HUES64 (cell line): ENCODE data around the gene NBEA.

ENCODE experiments used
- H3K27ac ChIP-seq: 2 replicates; pipeline ENCODE4 v1.7.0; 2013; ENCODE audit warnings: low read depth, low read length, inconsistent platforms
- H3K27me3 ChIP-seq: 2 replicates; pipeline ENCODE4 v1.6.1; 2013; ENCODE audit warnings: mild to moderate bottlenecking, low read length; ENCODE audit not compliant: insufficient read depth
- H3K36me3 ChIP-seq: 2 replicates; pipeline ENCODE4 v1.6.1; 2013; ENCODE audit warnings: mild to moderate bottlenecking, low read length; ENCODE audit not compliant: insufficient read depth
- H3K4me1 ChIP-seq: 2 replicates; pipeline ENCODE4 v1.6.1; 2013; ENCODE audit warnings: mild to moderate bottlenecking, low read length, moderate library complexity; ENCODE audit not compliant: insufficient read depth
- H3K4me3 ChIP-seq: 2 replicates; pipeline ENCODE4 v1.5.1; 2013; ENCODE audit warnings: mild to moderate bottlenecking, low read length, moderate library complexity
- H3K9ac ChIP-seq: 2 replicates; pipeline ENCODE4 v1.6.1; 2013; ENCODE audit warnings: mild to moderate bottlenecking, low read depth, low read length
- H3K9me3 ChIP-seq: 2 replicates; pipeline ENCODE4 v1.6.1; 2013; ENCODE audit warnings: low read depth, low read length; ENCODE audit not compliant: insufficient read depth
- WGBS: fragments of 150-250, 120-280 bp; methylation state at CpG from one replicate; pipeline ENCODE4 v1.1.7; 2013; ENCODE audit warnings: missing lambda C conversion rate; 5-methylcytosine and 5-hydroxymethylcytosine counted together

Gene NBEA

DNA sequence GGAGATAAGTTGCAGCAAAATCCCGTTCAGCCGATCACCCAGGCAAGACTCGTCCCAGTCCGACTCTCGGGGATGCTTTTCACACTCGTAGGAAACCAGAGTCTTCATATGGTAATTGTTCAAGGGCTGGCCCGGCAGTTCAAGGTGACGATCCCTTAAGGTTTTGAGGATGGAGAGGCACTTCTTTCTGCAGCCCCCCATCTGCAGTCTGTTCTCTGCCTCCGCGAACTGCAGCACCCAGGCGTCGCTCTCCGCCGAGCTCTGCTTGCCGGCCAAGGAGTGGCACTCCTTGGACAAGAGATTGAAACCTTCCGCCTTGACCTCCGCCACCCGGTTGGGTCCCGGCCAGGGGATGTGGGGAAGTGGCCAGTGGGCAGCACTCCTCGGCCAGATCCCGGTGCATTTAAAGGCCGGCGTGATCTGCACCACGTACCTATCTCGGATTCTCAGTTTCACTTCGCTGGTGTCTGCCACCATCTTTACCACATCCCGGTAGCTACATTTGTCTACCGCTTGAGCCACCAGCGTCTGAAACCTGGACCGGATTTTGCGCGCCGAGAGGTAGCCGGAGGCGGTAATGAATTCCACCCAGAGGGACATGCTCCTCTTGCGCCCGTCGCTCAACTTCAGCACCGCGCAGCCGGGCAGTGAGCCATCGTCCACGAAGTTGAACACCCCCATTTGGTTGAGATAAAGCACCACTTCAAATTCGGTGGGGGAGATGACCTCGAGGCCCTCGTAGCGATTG lies 533.3 kb downstream of the NBEA start:
- peaks cover 49% of the 10 kb centered on the region for H3K4me1 ChIP-seq
- under 1% methylated on average over 47 of the region's 47 CpGs for WGBS

DNA sequence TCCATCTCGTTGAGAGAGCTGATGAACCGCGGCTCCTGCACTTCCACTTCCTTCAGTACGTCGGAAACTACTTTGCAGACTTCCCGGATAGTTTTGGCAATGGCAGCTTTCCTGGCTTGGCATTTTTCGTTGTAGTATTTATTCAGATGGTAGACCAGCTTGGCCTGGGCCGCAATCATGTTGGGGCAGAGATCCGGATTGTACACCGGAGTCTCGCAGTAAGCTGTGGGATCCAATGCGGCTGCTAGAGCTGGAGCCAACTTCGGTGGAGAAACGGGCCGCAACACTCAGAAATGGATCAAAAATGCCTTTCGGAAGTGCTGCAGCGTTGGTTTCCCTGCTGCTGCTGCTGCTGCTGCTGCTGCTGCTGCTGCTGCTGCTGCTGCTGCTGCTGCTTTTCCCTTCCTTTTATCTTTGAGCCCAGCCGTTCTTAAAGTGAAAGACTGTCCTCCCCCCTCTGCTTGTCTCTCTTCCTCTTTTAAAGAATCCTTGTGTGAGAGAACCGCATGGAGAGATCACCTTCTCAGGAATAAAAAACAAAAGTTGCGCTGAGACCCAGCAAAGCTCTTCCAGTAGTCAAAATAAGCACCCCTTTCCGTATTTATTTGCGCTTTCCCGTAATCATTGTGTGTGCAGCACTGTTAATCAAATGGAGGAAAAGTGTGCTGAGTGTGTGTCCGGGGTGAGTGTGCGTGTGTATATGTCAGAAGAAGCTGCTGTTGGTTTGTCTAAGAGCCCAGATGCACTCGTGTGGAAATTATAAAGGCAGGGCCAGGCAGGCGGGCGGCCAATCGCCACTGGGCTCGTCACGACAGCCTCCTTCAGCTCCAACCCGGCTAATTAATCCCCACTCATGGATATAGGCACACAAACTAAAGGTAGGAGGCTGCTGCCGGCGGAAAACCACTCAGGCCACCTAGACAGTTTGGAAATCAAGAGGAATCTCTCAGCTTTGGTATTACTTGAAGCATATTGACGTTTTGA lies 534.2 kb downstream of the NBEA start, which contains the start of gene MAB21L1:
MAB21L1 (minus strand) TSS at position 730 of the 984 bp plus-strand sequence; CDS start at position 179, 551 bp downstream.
- no peaks in the 10 kb centered on the region for H3K36me3 ChIP-seq
- H3K4me3 ChIP-seq: peak within 1 kb of the TSS; percentile 51
- no peaks in the 10 kb centered on the region for H3K9me3 ChIP-seq
- under 1% methylated on average over 35 of the region's 35 CpGs for WGBS
- H3K9ac ChIP-seq: no peak within 1 kb of the TSS
- peaks cover 47% of the 10 kb centered on the region for H3K4me1 ChIP-seq
- no peak within 1 kb of the TSS for H3K27ac ChIP-seq
- H3K27me3 ChIP-seq: peaks cover 95% of the 10 kb centered on the region

More for the DNA sequence above, 533.3 kb downstream of the NBEA start:
- H3K9ac ChIP-seq: no peak overlapping the region
- peaks cover 100% of the 10 kb centered on the region for H3K27me3 ChIP-seq
- peak overlapping the region; percentile 51 for H3K4me3 ChIP-seq
- H3K36me3 ChIP-seq: no peaks in the 10 kb centered on the region
- H3K27ac ChIP-seq: no peak overlapping the region
- no peaks in the 10 kb centered on the region for H3K9me3 ChIP-seq

DNA sequence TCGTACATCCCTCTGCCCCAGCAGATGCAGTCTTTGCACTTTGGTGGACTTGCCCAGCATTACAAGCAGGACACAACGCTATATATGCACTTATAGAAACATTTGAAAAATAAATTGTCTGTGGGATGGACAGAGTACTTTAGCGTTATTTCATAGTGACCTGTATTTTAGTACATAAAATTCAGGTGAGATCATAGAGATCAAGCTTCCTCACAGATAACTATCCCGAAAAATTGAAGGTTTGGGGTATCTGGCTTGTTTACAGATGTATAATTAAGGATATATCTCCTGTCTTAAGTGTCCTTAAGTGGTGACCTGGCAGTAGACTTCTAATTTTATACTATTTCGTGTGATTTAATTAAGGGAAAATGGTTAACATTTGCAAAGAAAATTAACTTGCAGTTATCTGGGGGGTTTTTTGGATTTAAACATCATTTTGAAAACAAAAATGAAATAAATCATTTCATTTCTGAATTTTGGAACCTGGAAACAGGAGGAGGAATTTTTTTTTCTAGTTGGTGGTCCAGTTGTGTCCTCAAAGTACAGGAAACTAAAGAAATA lies 535.4 kb downstream of the NBEA start:
- no peak overlapping the region for H3K27ac ChIP-seq
- no peak overlapping the region for H3K4me3 ChIP-seq

DNA sequence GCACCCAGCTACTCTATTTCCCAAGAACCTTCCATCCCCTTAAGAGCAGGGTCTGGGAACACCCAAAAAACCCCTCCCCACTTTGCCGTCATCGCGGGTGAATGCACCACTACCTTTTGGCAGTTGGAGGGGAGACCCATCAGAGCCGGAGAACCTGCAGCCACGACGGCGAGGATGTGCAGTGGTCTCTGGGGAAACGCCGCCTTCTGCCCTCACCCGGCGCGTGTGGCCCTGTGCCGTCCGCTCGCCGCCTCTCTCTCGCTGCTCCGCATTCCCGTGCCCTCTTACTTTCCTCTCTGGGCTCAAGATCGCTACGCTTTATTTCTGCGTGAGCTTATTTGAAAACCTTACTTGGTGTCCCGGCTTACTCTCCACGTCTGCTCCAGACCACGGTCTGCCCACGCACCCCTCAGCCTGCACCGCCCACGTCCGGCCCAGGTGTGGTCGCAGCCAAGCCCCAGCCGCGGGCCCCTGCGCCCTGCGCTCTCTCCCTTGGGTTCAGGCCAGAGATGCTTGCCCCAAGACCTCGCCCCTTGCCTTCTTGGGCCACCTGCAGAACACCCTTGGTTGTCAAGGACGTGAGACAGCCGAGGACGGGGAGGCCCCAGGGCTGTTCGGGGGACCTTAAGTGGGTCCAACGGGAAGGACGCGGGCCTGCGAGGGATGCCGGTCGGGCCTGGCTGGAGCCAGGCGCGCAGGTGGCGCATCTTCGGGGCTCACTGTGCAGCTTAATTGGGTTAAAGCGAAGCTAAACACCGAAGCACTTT lies 536.4 kb downstream of the NBEA start:
- Histone ChIP-seq H3K9ac (no peak overlapping the region), H3K27ac (no peak overlapping the region), H3K9me3 (no peaks in the 10 kb centered on the region), H3K36me3 (no peaks in the 10 kb centered on the region), H3K4me1 (peaks cover 31% of the 10 kb centered on the region), H3K4me3 (peak overlapping the region; percentile 50), H3K27me3 (peaks cover 73% of the 10 kb centered on the region)
- WGBS: under 1% methylated on average over 51 of the region's 51 CpGs

More for the DNA sequence above, 535.4 kb downstream of the NBEA start:
- no peak overlapping the region for H3K9ac ChIP-seq
- WGBS: 48% methylated on average over 3 of the region's 5 CpGs
- H3K9me3 ChIP-seq: no peaks in the 10 kb centered on the region
- peaks cover 36% of the 10 kb centered on the region for H3K4me1 ChIP-seq
- H3K27me3 ChIP-seq: peaks cover 82% of the 10 kb centered on the region
- no peaks in the 10 kb centered on the region for H3K36me3 ChIP-seq

DNA sequence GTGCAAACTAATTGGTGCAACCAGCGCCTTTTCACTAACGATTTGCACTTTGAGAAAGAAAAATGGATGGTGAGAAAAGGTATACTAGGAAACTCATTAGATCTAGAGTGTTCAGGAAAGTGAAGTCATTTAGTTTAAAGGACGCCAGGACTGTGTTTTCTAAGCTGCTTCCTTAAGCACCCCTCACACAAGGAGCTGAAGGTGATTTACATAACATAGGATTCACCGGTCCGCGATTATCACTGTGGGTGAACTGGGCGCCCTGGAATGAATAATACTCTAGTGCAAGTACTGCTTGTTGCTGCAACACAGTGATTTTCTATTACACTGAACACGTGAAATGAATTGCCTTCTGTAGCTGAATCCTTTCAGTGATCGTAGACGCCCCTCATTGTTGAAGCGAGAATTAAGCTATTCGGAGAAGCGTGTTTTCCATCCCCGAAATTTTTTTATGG lies 537.0 kb downstream of the NBEA start:
- H3K9me3 ChIP-seq: no peaks in the 10 kb centered on the region
- no peaks in the 10 kb centered on the region for H3K36me3 ChIP-seq
- no peak overlapping the region for H3K9ac ChIP-seq
- H3K27ac ChIP-seq: no peak overlapping the region
- H3K4me1 ChIP-seq: peaks cover 31% of the 10 kb centered on the region
- peak overlapping the region; percentile 50 for H3K4me3 ChIP-seq
- 7% methylated on average over 14 of the region's 14 CpGs for WGBS
- peaks cover 66% of the 10 kb centered on the region for H3K27me3 ChIP-seq

DNA sequence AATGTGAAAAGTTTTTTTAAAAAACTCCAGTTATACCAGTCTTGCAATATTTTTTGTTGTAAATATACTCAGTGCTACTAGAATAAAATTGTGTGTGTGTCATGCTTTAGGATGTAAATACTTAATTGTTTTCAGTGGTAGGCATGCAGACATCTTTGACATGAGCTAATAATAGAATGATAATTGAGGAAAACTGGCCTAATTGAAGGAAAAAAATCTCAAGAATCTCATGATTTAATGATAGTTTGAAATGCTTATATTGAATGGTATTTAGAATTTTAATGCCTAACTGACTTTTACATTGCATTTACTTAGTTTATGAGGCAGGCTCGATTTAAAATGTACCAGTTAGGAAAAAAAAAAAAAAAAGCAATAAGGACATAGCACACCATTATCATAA lies 537.6 kb downstream of the NBEA start:
- no peak overlapping the region for H3K4me3 ChIP-seq
- H3K27me3 ChIP-seq: peaks cover 60% of the 10 kb centered on the region
- WGBS: no CpG with 5 or more reads among the region's 1 CpG
- no peaks in the 10 kb centered on the region for H3K9me3 ChIP-seq
- no peak overlapping the region for H3K27ac ChIP-seq
- H3K9ac ChIP-seq: no peak overlapping the region
- peaks cover 27% of the 10 kb centered on the region for H3K4me1 ChIP-seq
- no peaks in the 10 kb centered on the region for H3K36me3 ChIP-seq

DNA sequence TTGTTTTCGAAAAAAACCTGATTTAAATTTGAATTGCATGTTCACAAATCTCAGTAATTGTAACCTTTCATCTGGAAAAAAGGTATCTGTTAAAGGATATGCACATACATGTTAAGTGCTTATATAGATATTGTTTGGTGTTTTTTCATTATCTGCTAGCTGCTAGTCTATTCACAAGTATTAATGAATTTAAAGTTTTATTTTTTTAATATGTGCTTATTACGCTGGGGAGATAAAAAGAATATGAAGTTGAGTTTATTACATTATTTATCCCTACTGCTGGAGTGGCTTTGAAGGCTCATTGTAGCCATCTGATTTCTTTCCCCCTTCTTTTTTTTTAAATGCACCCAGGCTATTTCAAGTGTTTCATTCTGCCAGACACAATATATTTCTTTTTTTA lies 538.3 kb downstream of the NBEA start:
- peaks cover 54% of the 10 kb centered on the region for H3K27me3 ChIP-seq
- peaks cover 25% of the 10 kb centered on the region for H3K4me1 ChIP-seq
- H3K27ac ChIP-seq: no peak overlapping the region
- no peaks in the 10 kb centered on the region for H3K36me3 ChIP-seq
- no peak overlapping the region for H3K9ac ChIP-seq
- no peaks in the 10 kb centered on the region for H3K9me3 ChIP-seq
- no peak overlapping the region for H3K4me3 ChIP-seq
- 93% methylated on average over 1 of the region's 2 CpGs for WGBS

DNA sequence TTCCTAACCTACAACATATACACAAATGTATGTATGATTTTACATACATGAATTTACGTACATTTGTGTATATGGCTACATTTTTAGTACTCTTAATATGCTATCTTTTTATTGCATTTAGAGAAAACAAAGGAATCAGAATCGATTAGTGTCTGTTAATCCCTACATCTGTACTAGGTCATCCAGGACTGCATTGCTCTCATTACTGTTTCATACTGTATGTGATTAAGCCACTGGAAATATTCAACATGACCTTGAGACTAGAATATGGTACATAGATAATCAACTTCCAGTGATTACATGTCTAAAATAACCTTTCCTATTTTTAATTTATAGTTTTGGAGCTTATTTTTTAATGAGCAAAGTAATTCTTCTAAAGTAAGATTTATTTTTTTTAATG lies 539.7 kb downstream of the NBEA start:
- Histone ChIP-seq H3K36me3 (no peaks in the 10 kb centered on the region), H3K27ac (no peak overlapping the region), H3K9ac (no peak overlapping the region), H3K9me3 (no peaks in the 10 kb centered on the region), H3K4me1 (peaks cover 20% of the 10 kb centered on the region), H3K4me3 (no peak overlapping the region), H3K27me3 (peaks cover 39% of the 10 kb centered on the region)
- 100% methylated on average over 1 of the region's 2 CpGs for WGBS

DNA sequence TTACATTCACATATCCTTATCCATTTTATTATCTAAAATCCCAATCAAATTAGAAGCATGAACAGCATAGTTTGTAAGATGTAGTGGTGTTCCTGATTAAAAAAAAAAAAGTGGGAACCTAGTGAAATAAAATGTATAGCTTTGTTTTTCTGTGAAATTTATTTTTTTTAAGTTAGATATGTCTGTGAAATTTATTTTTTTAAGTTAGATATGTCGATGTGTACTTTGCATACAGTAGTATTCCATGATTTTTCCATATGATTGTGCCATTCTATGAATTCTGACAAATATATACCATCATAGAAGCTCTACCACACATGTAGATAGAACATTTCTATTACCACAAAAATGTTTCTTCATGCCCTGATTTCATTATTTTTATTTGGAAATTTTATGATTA lies 540.5 kb downstream of the NBEA start:
- H3K27me3 ChIP-seq: peaks cover 32% of the 10 kb centered on the region
- H3K9me3 ChIP-seq: no peaks in the 10 kb centered on the region
- H3K27ac ChIP-seq: no peak overlapping the region
- no peaks in the 10 kb centered on the region for H3K36me3 ChIP-seq
- H3K4me1 ChIP-seq: peaks cover 15% of the 10 kb centered on the region
- no peak overlapping the region for H3K4me3 ChIP-seq
- H3K9ac ChIP-seq: no peak overlapping the region
- 83% methylated on average over 1 of the region's 1 CpG for WGBS

DNA sequence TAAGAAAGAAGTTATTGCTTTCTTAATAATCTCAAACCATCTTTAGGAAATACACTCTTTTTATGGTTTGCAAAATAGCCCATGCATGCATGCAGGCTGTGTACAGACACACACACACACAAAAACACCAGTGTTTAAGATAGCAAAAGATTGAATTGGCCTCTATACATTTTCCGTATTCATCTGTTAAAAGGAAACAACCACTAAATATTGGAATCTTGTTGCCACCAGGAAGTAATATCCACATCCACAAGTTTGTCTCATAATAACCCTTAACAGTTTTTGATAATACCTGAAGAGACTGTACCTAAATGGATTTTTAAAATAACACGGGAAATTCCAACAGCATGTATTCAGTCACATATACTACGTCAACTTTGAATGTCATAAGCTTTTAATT lies 541.7 kb downstream of the NBEA start:
- WGBS: 96% methylated on average over 1 of the region's 3 CpGs
- no peaks in the 10 kb centered on the region for H3K9me3 ChIP-seq
- peaks cover 15% of the 10 kb centered on the region for H3K4me1 ChIP-seq
- no peaks in the 10 kb centered on the region for H3K36me3 ChIP-seq
- H3K4me3 ChIP-seq: no peak overlapping the region
- H3K9ac ChIP-seq: no peak overlapping the region
- peaks cover 20% of the 10 kb centered on the region for H3K27me3 ChIP-seq
- no peak overlapping the region for H3K27ac ChIP-seq
